Prostate gland (tissue), 2 donors: ENCODE measurements around the gene OTUB2.

Experiments used
- CTCF ChIP-seq, 4 experiments: fragments of 200-600 bp in 2 of 4; fragments of 450-650 bp in 2 of 4; sonication (generic) in 2 of 4; IDR thresholded peaks; 1 replicate in 3 of 4; 2 replicates in 1 of 4; pipeline ENCODE4 v1.5.1; 2016 to 2019; ENCODE audit warnings: antibody characterized with exemption in 4 of 4, mild to moderate bottlenecking in 2 of 4, moderate library complexity in 2 of 4
- POLR2AphosphoS5 ChIP-seq: sonication (generic); formaldehyde crosslinking; IDR thresholded peaks from one replicate; pipeline ENCODE4 v1.6.1; 2017; ENCODE audit warnings: antibody characterized with exemption

DNA sequence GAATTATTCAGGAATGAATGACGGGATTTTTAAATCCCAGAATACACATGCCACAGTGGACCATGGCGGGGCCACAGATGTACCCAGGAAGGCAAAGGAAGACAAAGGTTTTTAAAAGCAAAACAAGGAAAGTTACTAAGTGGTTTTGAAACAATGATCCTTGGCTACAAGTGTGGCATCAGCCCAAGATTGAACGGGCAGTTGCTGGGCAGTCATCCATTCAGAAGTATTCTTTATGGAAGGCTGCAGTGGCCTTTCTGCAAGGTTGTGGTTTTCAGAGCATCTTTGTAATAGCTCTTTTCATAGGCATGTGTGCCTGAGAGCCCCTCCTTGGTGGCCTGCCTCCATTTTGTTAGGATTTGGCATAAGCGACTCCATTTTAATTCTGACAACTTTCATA, 71.0 kb downstream of the OTUB2 start:
- no peak for TF ChIP-seq POLR2AphosphoS5
- no peak for TF ChIP-seq CTCF (IDR thresholded peaks at IDR 0.05)
